Stimulated activated CD4-positive, alpha-beta T cell treated with anti-CD3 and anti-CD28 coated beads, Interleukin-1b, Interleukin-23, amount 100 ng/mL, for 24 hours (primary cell): ENCODE data around the gene BCAS3.

ENCODE experiments used
- DNase-seq, 4 experiments: peaks; one replicate each; pipeline ENCODE4 v3.0.0-alpha.2; 2020; ENCODE audit warnings: low read depth in 4 of 4, low spot score in 1 of 4

Gene BCAS3

DNA sequence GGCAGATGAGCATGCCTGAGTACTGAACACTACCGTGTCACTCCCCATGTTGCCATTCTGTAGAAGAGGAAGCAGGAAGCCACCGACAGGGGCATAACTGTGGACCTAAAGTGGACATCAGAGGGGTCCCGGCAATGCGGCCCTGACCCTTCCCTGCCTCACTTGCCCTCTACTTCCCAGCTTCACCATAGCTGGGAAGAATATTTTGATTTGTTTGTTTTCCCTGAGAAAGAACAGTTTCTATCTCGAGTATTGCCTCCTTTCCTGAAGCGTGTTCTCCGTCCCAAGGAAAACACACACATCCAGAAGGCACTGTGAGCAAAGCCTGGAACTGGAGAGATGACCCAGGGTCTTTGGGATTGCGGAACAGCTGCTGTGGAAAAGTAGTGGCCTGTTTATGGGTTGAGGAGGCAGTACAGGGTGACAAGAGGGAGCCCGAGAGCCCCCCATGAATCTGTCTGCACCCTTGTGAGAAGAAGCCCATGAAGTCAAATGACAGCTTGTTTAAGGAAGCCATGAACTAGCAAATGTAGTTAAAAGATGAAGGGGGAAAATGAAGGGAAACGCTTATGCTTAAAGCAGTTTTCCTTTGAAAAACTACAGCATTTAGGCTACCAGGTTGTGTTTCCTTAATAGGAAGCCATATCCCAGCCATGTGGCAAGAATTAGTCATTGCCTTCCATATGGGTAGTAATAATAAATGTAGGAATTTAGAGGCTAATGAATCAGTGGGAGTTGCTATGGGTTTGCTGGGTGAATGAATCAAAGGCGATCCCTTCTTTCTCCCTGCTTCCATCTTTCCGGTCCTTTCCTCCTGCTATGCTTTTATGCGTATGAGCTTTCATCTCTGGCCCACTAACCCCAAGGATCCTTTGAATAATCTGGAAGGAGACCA lies 632.0 kb downstream of the BCAS3 start:
- no peak for DNase-seq

GRCh38 chr17:61310590-61310989 lies 632.9 kb downstream of the BCAS3 start:
- no peak for DNase-seq

GRCh38 chr17:61312406-61313295 lies 635.0 kb downstream of the BCAS3 start:
- no peak for DNase-seq

DNA sequence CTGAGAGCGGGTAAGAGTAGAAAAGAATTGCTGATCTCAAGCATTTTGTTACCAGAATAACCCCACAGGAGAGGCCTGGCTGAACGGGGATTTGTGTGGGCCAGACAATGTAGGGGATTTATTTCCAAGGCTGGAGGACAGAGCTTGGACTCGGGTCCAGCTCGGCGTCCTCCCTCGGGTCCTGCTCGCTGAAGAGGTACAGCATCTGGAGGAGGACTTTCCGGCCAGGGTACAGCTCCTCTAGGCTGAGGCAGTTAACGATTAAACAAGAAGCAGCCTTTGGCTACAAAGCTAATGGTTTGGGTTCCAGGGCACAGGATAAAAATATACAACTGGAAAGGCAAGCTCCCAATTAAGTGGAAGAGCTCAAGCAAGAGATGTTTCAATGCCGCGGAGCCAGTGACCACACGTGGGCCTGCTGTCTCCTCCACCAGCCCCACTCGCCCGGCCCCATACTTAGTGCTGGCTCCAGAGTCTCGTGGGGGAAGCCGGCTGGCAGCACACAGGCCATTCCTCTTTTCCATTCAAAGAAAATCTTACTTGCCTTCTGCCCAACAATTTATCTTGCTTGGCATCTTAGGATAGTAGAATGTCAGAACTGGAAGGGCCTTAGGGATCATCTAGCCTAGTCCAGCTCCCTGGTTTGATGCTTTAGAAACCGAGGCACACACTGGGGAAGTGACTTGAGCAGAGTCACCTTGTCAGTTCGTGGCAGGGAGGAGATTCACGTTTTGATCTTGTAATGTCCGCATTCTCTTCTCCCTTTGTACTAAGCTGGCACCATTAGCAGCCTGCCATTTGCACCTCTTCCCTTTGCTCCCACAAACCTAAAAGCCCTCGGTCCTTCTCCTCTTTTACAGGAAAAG lies 636.0 kb downstream of the BCAS3 start:
- DNase-seq, result no peak

DNA sequence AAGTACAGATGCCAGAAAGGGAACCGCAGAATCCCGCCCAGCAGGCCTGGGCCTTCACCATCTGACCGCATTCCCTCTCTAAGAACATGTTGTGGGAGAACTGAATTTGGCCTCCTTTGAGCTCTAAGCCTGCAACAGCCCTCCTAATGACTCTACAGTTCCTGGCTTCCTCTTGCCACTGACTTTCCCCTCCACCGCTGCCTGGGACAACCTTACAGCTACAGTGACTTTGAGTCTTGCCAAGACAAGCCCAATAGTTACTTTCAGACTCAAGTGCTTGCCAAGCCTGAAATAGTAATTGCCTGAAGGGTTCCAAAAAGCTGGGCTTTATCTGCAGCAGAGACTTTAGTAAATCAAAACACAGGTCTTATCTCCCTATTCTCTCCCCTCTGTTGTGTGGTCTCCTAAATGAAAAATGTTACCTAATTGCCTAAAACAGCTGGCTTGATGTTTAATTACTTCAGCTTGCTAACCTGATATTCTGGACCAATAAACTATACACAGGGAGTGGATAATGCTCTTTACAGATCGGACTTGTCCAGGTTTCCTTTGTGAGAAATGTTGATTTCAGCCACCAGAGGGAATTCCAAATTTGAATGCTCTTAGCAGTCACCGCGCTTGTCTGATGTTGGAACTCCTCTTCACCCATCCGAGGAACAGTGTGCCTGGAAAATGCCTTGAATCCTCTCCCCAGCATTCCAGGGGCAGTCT lies 636.9 kb downstream of the BCAS3 start:
- DNase-seq, result no peak

- no peak for DNase-seq
These were observed 639.0 kb downstream of the BCAS3 start for GRCh38 chr17:61316633-61317032.

DNA sequence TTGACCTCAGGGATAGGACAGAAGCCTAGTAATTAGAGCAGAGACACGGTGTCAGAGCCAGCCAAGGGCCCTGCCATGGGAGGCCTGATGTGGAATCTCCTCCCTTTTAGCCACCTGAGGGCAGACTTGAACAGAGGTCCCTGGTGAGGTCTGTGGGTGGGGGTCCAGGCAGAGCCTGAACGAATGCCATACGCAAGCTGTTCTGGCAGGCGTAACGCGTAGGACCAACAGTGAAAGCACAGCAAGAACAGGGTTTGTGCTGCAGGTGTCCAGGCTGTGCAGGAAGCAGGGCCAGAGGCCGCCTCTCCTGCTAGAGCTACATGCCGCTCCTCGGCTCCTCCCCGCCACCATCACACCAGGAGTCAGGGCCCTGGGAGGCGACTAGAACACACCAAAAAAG lies 640.1 kb downstream of the BCAS3 start:
- DNase-seq, result no peak

GRCh38 chr17:61318684-61319098 lies 641.0 kb downstream of the BCAS3 start:
- no peak for DNase-seq

- no peak for DNase-seq
These were observed 643.7 kb downstream of the BCAS3 start for GRCh38 chr17:61321344-61321743.

DNA sequence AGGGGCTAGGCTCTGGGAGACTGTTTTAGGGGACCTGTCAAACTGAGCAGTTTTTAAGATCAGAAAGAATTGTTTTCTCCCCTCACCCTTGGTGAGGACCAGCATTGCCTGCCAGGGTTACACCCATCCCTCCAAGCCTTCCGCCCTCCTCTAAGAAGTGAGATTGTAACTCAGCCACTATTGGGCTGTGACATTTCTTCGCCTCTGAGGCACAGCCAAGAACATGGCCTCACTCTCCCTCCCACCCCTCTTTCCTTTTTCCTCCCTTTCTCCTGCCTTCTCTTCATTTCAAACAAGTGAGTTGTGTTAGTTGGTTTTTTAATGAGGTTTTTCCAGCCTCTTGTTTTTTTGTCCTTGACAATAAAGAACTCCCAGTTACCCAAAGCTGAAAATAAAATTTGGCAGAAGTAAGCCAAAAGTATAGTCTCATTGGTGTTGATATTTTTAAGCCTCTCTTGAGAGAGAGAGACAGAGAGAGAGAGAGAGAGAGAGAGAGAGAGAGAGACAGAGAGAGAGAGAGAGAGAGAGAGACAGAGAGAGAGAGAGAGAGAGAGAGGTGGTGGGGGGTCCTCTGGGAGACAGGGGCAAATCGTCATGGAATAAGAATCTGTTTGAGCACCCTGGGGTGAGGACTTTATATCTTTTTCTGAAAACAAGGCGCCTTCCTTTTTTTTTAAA lies 644.8 kb downstream of the BCAS3 start:
- DNase-seq, result no peak

DNA sequence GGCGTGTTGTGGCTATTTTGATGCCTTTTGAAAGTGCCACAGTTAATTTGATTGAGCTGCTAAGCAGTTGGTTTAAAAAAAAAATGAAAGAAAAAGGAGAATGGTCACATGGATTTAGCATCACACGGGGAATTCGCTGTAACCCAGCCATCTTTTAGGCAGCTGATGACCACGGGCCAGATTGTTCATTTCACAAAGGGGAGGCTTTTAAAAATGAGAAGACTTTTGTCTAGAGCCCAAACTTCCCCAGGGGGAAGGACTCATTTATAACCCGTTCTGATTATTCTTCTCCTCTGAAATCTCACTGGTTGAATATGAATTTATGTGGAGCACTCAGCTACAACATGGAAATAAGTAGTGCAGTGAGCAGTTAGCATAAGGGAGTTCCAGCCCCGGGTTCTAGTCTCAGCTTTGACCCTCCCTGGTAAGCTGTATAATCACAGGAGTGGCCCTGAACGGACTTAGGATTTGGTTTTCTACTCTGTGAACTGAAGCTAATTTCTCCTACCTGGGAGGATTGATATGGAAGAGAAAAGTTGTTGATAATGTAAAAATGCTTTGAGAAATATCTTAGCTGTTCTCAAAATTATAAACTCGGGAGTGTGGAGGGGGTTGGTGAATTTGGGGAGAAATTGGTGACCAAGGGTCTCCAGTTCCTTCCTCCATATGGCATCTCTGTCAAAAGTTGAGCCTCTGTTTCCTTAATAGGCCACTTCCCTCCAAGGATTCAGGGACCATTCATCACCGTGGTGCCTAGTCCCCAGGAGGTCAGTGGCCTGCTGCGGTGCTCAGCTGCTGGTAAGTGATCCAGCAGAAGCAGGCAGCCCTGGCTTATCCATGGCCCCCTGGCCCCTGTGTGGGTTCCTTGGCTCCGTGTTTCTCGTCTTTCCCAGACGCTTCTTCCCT lies 645.6 kb downstream of the BCAS3 start:
- DNase-seq, result no peak

DNA sequence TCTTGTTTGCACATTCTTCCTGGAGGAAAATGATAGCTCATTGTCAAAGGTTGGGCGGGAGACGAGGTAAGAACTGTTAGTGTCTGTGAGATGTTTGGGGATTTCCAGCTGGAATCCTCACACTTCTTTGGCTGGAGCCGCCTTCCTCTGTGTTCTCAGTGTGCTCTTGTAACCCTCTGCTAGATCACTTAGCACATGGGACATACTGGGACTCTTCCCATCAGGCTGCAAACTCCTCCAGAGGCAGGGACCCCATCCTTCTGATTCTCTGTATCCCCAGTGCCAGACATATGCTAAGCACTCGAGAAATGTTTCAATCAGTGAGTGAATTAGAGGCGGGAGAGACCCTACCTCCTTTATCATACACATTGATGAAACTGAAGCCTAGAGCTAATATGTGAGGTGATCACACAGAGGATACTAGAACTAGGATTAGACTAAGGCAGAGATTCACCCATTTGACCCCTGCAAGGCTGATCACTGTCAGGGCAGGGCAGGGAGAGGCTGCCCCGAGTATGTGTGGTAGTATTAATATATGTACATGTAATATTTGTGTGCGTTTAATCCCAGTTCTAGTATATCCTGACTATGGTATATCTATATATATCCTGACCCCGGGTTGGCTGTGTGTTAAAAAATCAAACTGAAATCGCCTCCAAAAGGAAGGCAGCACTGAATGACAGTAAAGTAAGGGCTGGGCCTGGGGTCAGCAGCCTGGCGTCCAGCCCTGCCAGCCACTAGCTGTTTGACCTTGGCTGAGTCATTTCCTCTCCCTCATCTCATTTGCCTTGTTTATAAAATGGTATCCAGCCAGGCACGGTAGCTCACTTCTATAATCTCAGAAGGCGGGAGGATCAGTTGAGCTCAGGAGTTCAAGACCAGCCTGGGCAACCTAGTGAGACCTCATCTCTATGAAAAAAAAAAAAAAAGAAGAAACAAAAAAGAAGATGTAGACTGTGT lies 646.5 kb downstream of the BCAS3 start:
- no peak for DNase-seq

- DNase-seq, result no peak
These were observed 647.3 kb downstream of the BCAS3 start for GRCh38 chr17:61324950-61325349.

- DNase-seq, result no peak
These were observed 647.9 kb downstream of the BCAS3 start for GRCh38 chr17:61325382-61326073.

- no peak for DNase-seq
These were observed 648.7 kb downstream of the BCAS3 start for GRCh38 chr17:61326330-61326729.

GRCh38 chr17:61328351-61328750 lies 650.7 kb downstream of the BCAS3 start:
- DNase-seq, result no peak
